Measurements from ENCODE around the gene INPP1.

INPP1 gene

GRCh38 chr2:190318514-190318913 is 24.9 kb upstream of the INPP1 start:
- H3K4me3 ChIP-seq (ENCODE audit: low read length) = peak overlapping the region; percentile 97

GRCh38 chr2:190318931-190319554 is 24.3 kb upstream of the INPP1 start:
- Histone ChIP-seq H3K9ac (ENCODE audit: low read length) (peak overlapping the region; percentile 93), H3K4me3 (ENCODE audit: low read length) (peak overlapping the region; percentile 97), H3K36me3 (ENCODE audit: control insufficient read depth, insufficient read depth, low read length, severe bottlenecking) (no peaks in the 10 kb centered on the region), H3K9me3 (ENCODE audit: control insufficient read depth, low read length) (no peaks in the 10 kb centered on the region), H3K27me3 (replicated peaks; ENCODE audit: control insufficient read depth, insufficient read depth, low read length) (no peaks in the 10 kb centered on the region), H3K4me1 (ENCODE audit: control insufficient read depth, insufficient read depth, low read length) (peaks cover 40% of the 10 kb centered on the region)
- DNase-seq (ENCODE audit: low read depth) = peak; percentile 45

More at GRCh38 chr2:190318514-190318913, 24.9 kb upstream of the INPP1 start:
- Histone ChIP-seq H3K36me3 (ENCODE audit: control insufficient read depth, insufficient read depth, low read length, severe bottlenecking) (no peaks in the 10 kb centered on the region), H3K27me3 (replicated peaks; ENCODE audit: control insufficient read depth, insufficient read depth, low read length) (no peaks in the 10 kb centered on the region), H3K9me3 (ENCODE audit: control insufficient read depth, low read length) (no peaks in the 10 kb centered on the region), H3K9ac (ENCODE audit: low read length) (peak overlapping the region; percentile 93), H3K4me1 (ENCODE audit: control insufficient read depth, insufficient read depth, low read length) (peaks cover 45% of the 10 kb centered on the region)
- peak; percentile 11 for DNase-seq (ENCODE audit: low read depth)

- no peaks in the 10 kb centered on the region for H3K9me3 ChIP-seq (ENCODE audit: control insufficient read depth, low read length)
- H3K4me3 ChIP-seq (ENCODE audit: low read length) = peak within 1 kb of the TSS; percentile 97
- peak within 1 kb of the TSS; percentile 93 for H3K9ac ChIP-seq (ENCODE audit: low read length)
- peaks cover 40% of the 10 kb centered on the region for H3K4me1 ChIP-seq (ENCODE audit: control insufficient read depth, insufficient read depth, low read length)
- no peaks in the 10 kb centered on the region for H3K27me3 ChIP-seq (replicated peaks; ENCODE audit: control insufficient read depth, insufficient read depth, low read length)
- DNase-seq (ENCODE audit: low read depth) = peak; percentile 99
- no peaks in the 10 kb centered on the region for H3K36me3 ChIP-seq (ENCODE audit: control insufficient read depth, insufficient read depth, low read length, severe bottlenecking)
Observed at GRCh38 chr2:190319555-190320498, 23.6 kb upstream of the INPP1 start, which contains the start of gene HIBCH. Gene HIBCH, minus strand, starts transcription at chr2:190319826. Its CDS starts 76 bp downstream, at chr2:190319750.

- peaks cover 32% of the 10 kb centered on the region for H3K4me1 ChIP-seq (ENCODE audit: control insufficient read depth, insufficient read depth, low read length)
- no peaks in the 10 kb centered on the region for H3K36me3 ChIP-seq (ENCODE audit: control insufficient read depth, insufficient read depth, low read length, severe bottlenecking)
- DNase-seq (ENCODE audit: low read depth) = no peak
- no peaks in the 10 kb centered on the region for H3K27me3 ChIP-seq (replicated peaks; ENCODE audit: control insufficient read depth, insufficient read depth, low read length)
- H3K4me3 ChIP-seq (ENCODE audit: low read length) = no peak overlapping the region
- H3K9ac ChIP-seq (ENCODE audit: low read length) = peak overlapping the region; percentile 93
- no peaks in the 10 kb centered on the region for H3K9me3 ChIP-seq (ENCODE audit: control insufficient read depth, low read length)
Observed at GRCh38 chr2:190320696-190321095, 22.7 kb upstream of the INPP1 start.

- H3K9me3 ChIP-seq (ENCODE audit: control insufficient read depth, low read length) = no peaks in the 10 kb centered on the region
- no peaks in the 10 kb centered on the region for H3K27me3 ChIP-seq (replicated peaks; ENCODE audit: control insufficient read depth, insufficient read depth, low read length)
- DNase-seq (ENCODE audit: low read depth) = no peak
- H3K4me3 ChIP-seq (ENCODE audit: low read length) = no peak overlapping the region
- H3K4me1 ChIP-seq (ENCODE audit: control insufficient read depth, insufficient read depth, low read length) = peaks cover 9% of the 10 kb centered on the region
- no peak overlapping the region for H3K9ac ChIP-seq (ENCODE audit: low read length)
- H3K36me3 ChIP-seq (ENCODE audit: control insufficient read depth, insufficient read depth, low read length, severe bottlenecking) = no peaks in the 10 kb centered on the region
Observed at GRCh38 chr2:190323406-190323805, 20.0 kb upstream of the INPP1 start.

- no peaks in the 10 kb centered on the region for H3K4me1 ChIP-seq (ENCODE audit: control insufficient read depth, insufficient read depth, low read length)
- no peak overlapping the region for H3K4me3 ChIP-seq (ENCODE audit: low read length)
Observed at GRCh38 chr2:190325588-190325987, 17.8 kb upstream of the INPP1 start.

GRCh38 chr2:190327867-190328572 is 15.4 kb upstream of the INPP1 start:
- no peak overlapping the region for H3K9ac ChIP-seq (ENCODE audit: low read length)
- H3K9me3 ChIP-seq (ENCODE audit: control insufficient read depth, low read length) = no peaks in the 10 kb centered on the region
- H3K36me3 ChIP-seq (ENCODE audit: control insufficient read depth, insufficient read depth, low read length, severe bottlenecking) = no peaks in the 10 kb centered on the region
- no peaks in the 10 kb centered on the region for H3K27me3 ChIP-seq (replicated peaks; ENCODE audit: control insufficient read depth, insufficient read depth, low read length)
- no peak for DNase-seq (ENCODE audit: low read depth)
- no peaks in the 10 kb centered on the region for H3K4me1 ChIP-seq (ENCODE audit: control insufficient read depth, insufficient read depth, low read length)
- H3K4me3 ChIP-seq (ENCODE audit: low read length) = no peak overlapping the region

More at GRCh38 chr2:190325588-190325987, 17.8 kb upstream of the INPP1 start:
- Histone ChIP-seq H3K36me3 (ENCODE audit: control insufficient read depth, insufficient read depth, low read length, severe bottlenecking) (no peaks in the 10 kb centered on the region), H3K27me3 (replicated peaks; ENCODE audit: control insufficient read depth, insufficient read depth, low read length) (no peaks in the 10 kb centered on the region), H3K9ac (ENCODE audit: low read length) (no peak overlapping the region), H3K9me3 (ENCODE audit: control insufficient read depth, low read length) (no peaks in the 10 kb centered on the region)
- no peak for DNase-seq (ENCODE audit: low read depth)

GRCh38 chr2:190328573-190329147 is 14.7 kb upstream of the INPP1 start:
- Histone ChIP-seq H3K4me1 (ENCODE audit: control insufficient read depth, insufficient read depth, low read length) (no peaks in the 10 kb centered on the region), H3K4me3 (ENCODE audit: low read length) (no peak overlapping the region), H3K36me3 (ENCODE audit: control insufficient read depth, insufficient read depth, low read length, severe bottlenecking) (no peaks in the 10 kb centered on the region), H3K27me3 (replicated peaks; ENCODE audit: control insufficient read depth, insufficient read depth, low read length) (no peaks in the 10 kb centered on the region), H3K9me3 (ENCODE audit: control insufficient read depth, low read length) (no peaks in the 10 kb centered on the region), H3K9ac (ENCODE audit: low read length) (no peak overlapping the region)
- DNase-seq (ENCODE audit: low read depth) = peak; percentile 19

GRCh38 chr2:190333395-190333794 is 10.0 kb upstream of the INPP1 start:
- Histone ChIP-seq H3K4me1 (ENCODE audit: control insufficient read depth, insufficient read depth, low read length) (peaks cover 7% of the 10 kb centered on the region), H3K9me3 (ENCODE audit: control insufficient read depth, low read length) (no peaks in the 10 kb centered on the region), H3K9ac (ENCODE audit: low read length) (no peak overlapping the region), H3K4me3 (ENCODE audit: low read length) (no peak overlapping the region), H3K36me3 (ENCODE audit: control insufficient read depth, insufficient read depth, low read length, severe bottlenecking) (no peaks in the 10 kb centered on the region), H3K27me3 (replicated peaks; ENCODE audit: control insufficient read depth, insufficient read depth, low read length) (no peaks in the 10 kb centered on the region)
- no peak for DNase-seq (ENCODE audit: low read depth)

- DNase-seq (ENCODE audit: low read depth) = no peak
- Histone ChIP-seq H3K4me3 (ENCODE audit: low read length) (no peak overlapping the region), H3K4me1 (ENCODE audit: control insufficient read depth, insufficient read depth, low read length) (peaks cover 7% of the 10 kb centered on the region), H3K27me3 (replicated peaks; ENCODE audit: control insufficient read depth, insufficient read depth, low read length) (no peaks in the 10 kb centered on the region), H3K9ac (ENCODE audit: low read length) (no peak overlapping the region), H3K9me3 (ENCODE audit: control insufficient read depth, low read length) (no peaks in the 10 kb centered on the region), H3K36me3 (ENCODE audit: control insufficient read depth, insufficient read depth, low read length, severe bottlenecking) (no peaks in the 10 kb centered on the region)
Observed at GRCh38 chr2:190333928-190334327, 9.5 kb upstream of the INPP1 start.
